Large intestine (tissue), 12 donors: Measurements from ENCODE around the gene BRD9. TPM values are rescaled to one million over a fixed set of nuclear protein-coding genes. Genes with fewer than 3 reads are reported as not detected.
A peak's percentile ranks its signal among the peaks of the same experiment; 100 is the strongest.
"Not testable (repeated sequence)": the region's sequence is repeated elsewhere in the genome, so short reads cannot be mapped to it uniquely, and the experiment has no call there.

Source experiments
- DNase-seq, 2 donors: peaks; one replicate each; pipeline versions ENCODE4 v3.0.0 to v3.0.0-alpha.2; 2013
- H3K27ac ChIP-seq: one replicate; pipeline ENCODE4 v1.5.1; 2013; ENCODE audit warnings: low read length
- H3K27me3 ChIP-seq: 2 replicates; pipeline ENCODE4 v1.6.1; 2013; ENCODE audit warnings: low read length; ENCODE audit not compliant: control insufficient read depth, insufficient read depth
- H3K36me3 ChIP-seq: 2 replicates; pipeline ENCODE4 v1.6.1; 2013; ENCODE audit warnings: low read length; ENCODE audit not compliant: control insufficient read depth, insufficient read depth
- H3K4me1 ChIP-seq: one replicate; pipeline ENCODE4 v1.6.1; 2013; ENCODE audit warnings: low read length; ENCODE audit not compliant: control insufficient read depth, insufficient read depth
- H3K4me3 ChIP-seq: one replicate; pipeline ENCODE4 v1.5.1; 2013; ENCODE audit warnings: low read length
- H3K9me3 ChIP-seq: one replicate; pipeline ENCODE4 v1.6.1; 2013; ENCODE audit warnings: mild to moderate bottlenecking, low read depth, low read length, moderate library complexity; ENCODE audit not compliant: control insufficient read depth
- WGBS: methylation state at CpG from one replicate; pipeline ENCODE4 v1.1.5; 2013; ENCODE audit warnings: low lambda C conversion rate; ENCODE audit not compliant: insufficient coverage; 5-methylcytosine and 5-hydroxymethylcytosine counted together
- long read RNA-seq, 11 donors: transcript quantifications; one replicate each; lab custom pipeline, GENCODE V29; 2026
- polyA plus RNA-seq: library from polyadenylated mRNA; unstranded; fragments of 120-200 nt; gene quantifications from one replicate; pipeline ENCODE4 v1.2.1, GENCODE V29; 2013

Gene BRD9
- polyA plus RNA-seq, result 36.2 TPM
- long read RNA-seq, donor 1, partial matches to known transcripts, result 5 of 6 reads
- long read RNA-seq, donor 1, other reads (novel, unspliced or antisense), result 0 of 6 reads
- long read RNA-seq, donor 2, partial matches to known transcripts, result 0 of 1 reads
- long read RNA-seq, donor 2, other reads (novel, unspliced or antisense), result 0 of 1 reads
- long read RNA-seq, donor 3, partial matches to known transcripts, result 11 of 12 reads
- long read RNA-seq, donor 3, other reads (novel, unspliced or antisense), result 0 of 12 reads
- long read RNA-seq, donor 4, partial matches to known transcripts, result 0 of 1 reads
- long read RNA-seq, donor 4, other reads (novel, unspliced or antisense), result 0 of 1 reads
- long read RNA-seq, donor 5, partial matches to known transcripts, result 0 of 2 reads
- long read RNA-seq, donor 5, other reads (novel, unspliced or antisense), result 0 of 2 reads
- long read RNA-seq, donor 6, partial matches to known transcripts, result 0 of 3 reads
- long read RNA-seq, donor 6, other reads (novel, unspliced or antisense), result 0 of 3 reads
- long read RNA-seq, donor 7, partial matches to known transcripts, result 0 of 3 reads
- long read RNA-seq, donor 7, other reads (novel, unspliced or antisense), result 0 of 3 reads
- long read RNA-seq, donor 8, partial matches to known transcripts, result 6 of 6 reads
- long read RNA-seq, donor 8, other reads (novel, unspliced or antisense), result 0 of 6 reads
- long read RNA-seq, donor 9, partial matches to known transcripts, result 0 of 5 reads
- long read RNA-seq, donor 9, other reads (novel, unspliced or antisense), result 0 of 5 reads
- long read RNA-seq, donor 10, partial matches to known transcripts, result 11 of 11 reads
- long read RNA-seq, donor 10, other reads (novel, unspliced or antisense), result 0 of 11 reads
- long read RNA-seq, donor 11, partial matches to known transcripts, result 7 of 7 reads
- long read RNA-seq, donor 11, other reads (novel, unspliced or antisense), result 0 of 7 reads

- no CpG with 5 or more reads among the region's 91 CpGs for WGBS
- H3K36me3 ChIP-seq, result peaks cover 38% of the 10 kb centered on the region
- DNase-seq, result peak; percentile 83 to 93
- H3K9me3 ChIP-seq, result no peaks in the 10 kb centered on the region
- H3K4me3 ChIP-seq, result peak within 1 kb of the TSS; percentile 92
- no peaks in the 10 kb centered on the region for H3K27me3 ChIP-seq
- peak within 1 kb of the TSS; percentile 78 for H3K27ac ChIP-seq
- peaks cover 17% of the 10 kb centered on the region for H3K4me1 ChIP-seq
Measured at GRCh38 chr5:892394-893136, at the start of gene BRD9, which contains the start of gene TRIP13. TSS of gene BRD9 (minus strand) at chr5:892801. CDS start at chr5:892657, 144 bp downstream. TSS of gene TRIP13 (plus strand) at chr5:892884. CDS start at chr5:892999, 115 bp downstream.

GRCh38 chr5:940741-941140 lies 48.1 kb upstream of the BRD9 start:
- no CpG with 5 or more reads among the region's 2 CpGs for WGBS
- peaks cover 23% of the 10 kb centered on the region for H3K4me1 ChIP-seq
- H3K9me3 ChIP-seq, H3K27me3 ChIP-seq, H3K4me3 ChIP-seq, DNase-seq, H3K27ac ChIP-seq, H3K36me3 ChIP-seq: not testable (repeated sequence)

- Histone ChIP-seq H3K27me3 (no peaks in the 10 kb centered on the region), H3K9me3 (no peaks in the 10 kb centered on the region), H3K4me1 (peaks cover 10% of the 10 kb centered on the region), H3K27ac (no peak overlapping the region), H3K4me3 (no peak overlapping the region), H3K36me3 (no peaks in the 10 kb centered on the region)
- no CpG with 5 or more reads among the region's 7 CpGs for WGBS
- DNase-seq, result no peak
Measured at GRCh38 chr5:939368-939767, 46.8 kb upstream of the BRD9 start.

GRCh38 chr5:937151-937924 lies 44.7 kb upstream of the BRD9 start:
- no peak overlapping the region for H3K4me3 ChIP-seq
- DNase-seq, result no peak
- no peaks in the 10 kb centered on the region for H3K4me1 ChIP-seq
- H3K27ac ChIP-seq, result no peak overlapping the region
- no peaks in the 10 kb centered on the region for H3K9me3 ChIP-seq
- no peaks in the 10 kb centered on the region for H3K36me3 ChIP-seq
- H3K27me3 ChIP-seq, result no peaks in the 10 kb centered on the region
- WGBS, result 100% methylated on average over 1 of the region's 14 CpGs

GRCh38 chr5:936149-937144 lies 43.8 kb upstream of the BRD9 start:
- 87% methylated on average over 3 of the region's 19 CpGs for WGBS
- no peak overlapping the region for H3K27ac ChIP-seq
- no peaks in the 10 kb centered on the region for H3K9me3 ChIP-seq
- DNase-seq, result no peak
- H3K27me3 ChIP-seq, result no peaks in the 10 kb centered on the region
- no peaks in the 10 kb centered on the region for H3K4me1 ChIP-seq
- H3K36me3 ChIP-seq, result no peaks in the 10 kb centered on the region
- H3K4me3 ChIP-seq, result no peak overlapping the region

GRCh38 chr5:935510-936084 lies 43.0 kb upstream of the BRD9 start:
- WGBS, result no CpG with 5 or more reads among the region's 5 CpGs
- Histone ChIP-seq H3K9me3 (no peaks in the 10 kb centered on the region), H3K4me3 (no peak overlapping the region), H3K36me3 (no peaks in the 10 kb centered on the region), H3K27me3 (no peaks in the 10 kb centered on the region), H3K27ac (no peak overlapping the region), H3K4me1 (no peaks in the 10 kb centered on the region)
- no peak for DNase-seq

- H3K4me3 ChIP-seq, H3K27me3 ChIP-seq, H3K27ac ChIP-seq, H3K36me3 ChIP-seq, DNase-seq, H3K4me1 ChIP-seq, H3K9me3 ChIP-seq: not testable (repeated sequence)
- WGBS, result 100% methylated on average over 1 of the region's 3 CpGs
Measured at GRCh38 chr5:934381-934967, 41.9 kb upstream of the BRD9 start.

- H3K27me3 ChIP-seq, H3K36me3 ChIP-seq, H3K4me1 ChIP-seq, H3K27ac ChIP-seq, H3K4me3 ChIP-seq, DNase-seq, H3K9me3 ChIP-seq: not testable (repeated sequence)
Measured at GRCh38 chr5:933951-934350, 41.4 kb upstream of the BRD9 start.
